CD4-positive, alpha-beta memory T cell (primary cell): ENCODE results near the gene NPFFR1. TPM values are rescaled to one million over a fixed set of nuclear protein-coding genes. Genes with fewer than 3 reads are reported as not detected.
A peak's percentile ranks its signal among the peaks of the same experiment; 100 is the strongest.

ENCODE experiments used
- CTCF ChIA-PET: fragments of 350-600 bp; sonication (Branson Sonifier 250); formaldehyde crosslinking; loops from one replicate; lab custom pipeline; 2021; ENCODE audit warnings: inconsistent platforms; ENCODE audit not compliant: partially characterized antibody; lab: Charles Lee
- POLR2A ChIA-PET: fragments of 350-600 bp; sonication (Branson Sonifier 250); formaldehyde crosslinking; loops from one replicate; lab custom pipeline; 2021; ENCODE audit not compliant: partially characterized antibody; lab: Charles Lee
- DNase-seq, 5 donors: peaks; one replicate each; pipeline versions ENCODE4 v3.0.0 to v3.0.0-alpha.2; 2020 to 2022; ENCODE audit warnings: mixed read lengths in 1 of 5
- H3K27ac ChIP-seq: one replicate; pipeline ENCODE4 v1.7.0; 2013; ENCODE audit warnings: low read depth, low read length
- H3K27me3 ChIP-seq: 2 replicates; pipeline ENCODE4 v1.7.0; 2013; ENCODE audit warnings: mild to moderate bottlenecking, low read length, moderate library complexity; ENCODE audit not compliant: insufficient read depth
- H3K36me3 ChIP-seq: 2 replicates; pipeline ENCODE4 v1.7.0; 2013; ENCODE audit warnings: mild to moderate bottlenecking, low read length, moderate library complexity; ENCODE audit not compliant: insufficient read depth
- H3K4me1 ChIP-seq: 2 replicates; pipeline ENCODE4 v1.7.0; 2013; ENCODE audit warnings: mild to moderate bottlenecking, low read length, moderate library complexity; ENCODE audit not compliant: insufficient read depth
- H3K4me3 ChIP-seq, 2 donors: one replicate each; pipeline ENCODE4 v1.7.0; 2013; ENCODE audit warnings: low read length in 2 of 2, mild to moderate bottlenecking in 1 of 2
- H3K9me3 ChIP-seq, 2 donors: one replicate each; pipeline ENCODE4 v1.7.0; 2013; ENCODE audit warnings: low read length in 2 of 2, control low read depth in 1 of 2; ENCODE audit not compliant: control insufficient read depth in 1 of 2
- H3K27ac Mint-ChIP-seq, 7 donors: one replicate each; pipeline ENCODE4 v1.8.0; 2020 to 2021; ENCODE audit warnings: mixed read lengths in 7 of 7, mild to moderate bottlenecking in 6 of 7, inconsistent platforms in 3 of 7, moderate library complexity in 3 of 7
- H3K27me3 Mint-ChIP-seq, 2 donors: one replicate each; pipeline ENCODE4 v1.8.0; 2020 to 2021; ENCODE audit warnings: mixed read lengths in 2 of 2
- H3K36me3 Mint-ChIP-seq, 2 donors: one replicate each; pipeline ENCODE4 v1.8.0; 2020 to 2021; ENCODE audit warnings: mixed read lengths in 2 of 2, inconsistent platforms in 1 of 2, mild to moderate bottlenecking in 1 of 2
- H3K4me1 Mint-ChIP-seq, 4 donors: one replicate each; pipeline ENCODE4 v1.8.0; 2020 to 2021; ENCODE audit warnings: mixed read lengths in 4 of 4, mild to moderate bottlenecking in 1 of 4
- H3K4me3 Mint-ChIP-seq, 8 donors: one replicate each; pipeline ENCODE4 v1.8.0; 2020 to 2021; ENCODE audit warnings: mixed read lengths in 8 of 8, mild to moderate bottlenecking in 7 of 8, moderate library complexity in 6 of 8, inconsistent platforms in 3 of 8
- H3K9me3 Mint-ChIP-seq, 8 donors: one replicate each; pipeline ENCODE4 v1.8.0; 2020 to 2021; ENCODE audit warnings: mixed read lengths in 8 of 8, mild to moderate bottlenecking in 5 of 8, inconsistent platforms in 3 of 8, moderate library complexity in 1 of 8
- intact Hi-C: fragments of 100-400 bp; cut with micrococcal nuclease; formaldehyde crosslinking; loops from one replicate; pipeline ENCODE4 v1.15.1; 2023
- polyA plus RNA-seq, 2 donors: library from polyadenylated mRNA; unstranded; fragments of 300-500 nt; fragmentation: Illumina TruSeq; gene quantifications; one replicate each; pipeline ENCODE4 v1.2.3, GENCODE V29; 2021
- total RNA-seq, 2 experiments: library from RNA; stranded (reverse); gene quantifications; one replicate each; pipeline ENCODE4 v1.2.3, GENCODE V29; 2021

The NPFFR1 gene
- total and polyA plus RNA-seq, 4 experiments from 2014 or later, result not detected

DNA sequence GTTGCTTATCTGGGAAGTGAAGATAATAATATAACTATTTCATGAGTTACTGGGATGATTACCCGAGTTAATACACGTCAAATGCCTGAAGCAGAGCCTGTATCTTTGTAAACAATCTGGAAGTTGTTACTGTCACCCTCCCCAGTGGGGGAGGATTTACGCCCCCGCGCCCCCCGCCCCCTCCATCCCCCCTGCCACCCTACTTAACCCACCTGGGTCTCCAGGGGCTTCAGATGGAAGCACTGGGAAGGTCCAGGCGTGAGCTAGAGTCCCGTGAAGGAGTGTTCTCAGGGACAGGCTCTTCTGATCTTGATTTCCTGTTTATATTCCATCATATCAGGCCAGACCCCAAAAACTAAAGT, 49.9 kb downstream of the NPFFR1 start:
- Histone ChIP-seq H3K4me1 (peaks cover 15% of the 10 kb centered on the region), H3K36me3 (peaks cover 4% of the 10 kb centered on the region), H3K27me3 (no peaks in the 10 kb centered on the region), H3K9me3 (no peaks in the 10 kb centered on the region), H3K27ac (peak overlapping the region; percentile 82), H3K4me3 (peak overlapping the region; percentile 37 to 77)
- H3K4me3 Mint-ChIP-seq, result peak overlapping the region; percentile 87 to 94 (median 91)
- ChIA-PET POLR2A (interaction anchor here (0.6 to 3.0 kb wide), 6 partner anchors 11 to 244 kb away, joined by 3 to 31 read pairs (median 12); partner anchors contain the start of genes EIF4EBP2 and SAR1A), CTCF (interaction anchor here (1.0 to 6.0 kb wide), 5 partner anchors 12 to 131 kb away, joined by 3 to 82 read pairs (median 8); partner anchors contain the start of gene TYSND1)
- peaks cover 0 to 12% of the 10 kb centered on the region in 2 donors for H3K36me3 Mint-ChIP-seq
- H3K27ac Mint-ChIP-seq, result peak overlapping the region; percentile 88 to 97 (median 96)
- H3K27me3 Mint-ChIP-seq, result peaks cover 0 to 1% of the 10 kb centered on the region in 2 donors
- peaks cover 0 to 2% (median 0%) of the 10 kb centered on the region in 8 donors for H3K9me3 Mint-ChIP-seq
- intact Hi-C loops, result loop anchor here (1.0 to 2.0 kb wide), 5 partner anchors 64 to 243 kb away; partner anchors contain the start of genes EIF4EBP2, LRRC20, SAR1A and TYSND1
- no peak for DNase-seq
- peaks cover 9 to 36% (median 24%) of the 10 kb centered on the region in 4 donors for H3K4me1 Mint-ChIP-seq

DNA sequence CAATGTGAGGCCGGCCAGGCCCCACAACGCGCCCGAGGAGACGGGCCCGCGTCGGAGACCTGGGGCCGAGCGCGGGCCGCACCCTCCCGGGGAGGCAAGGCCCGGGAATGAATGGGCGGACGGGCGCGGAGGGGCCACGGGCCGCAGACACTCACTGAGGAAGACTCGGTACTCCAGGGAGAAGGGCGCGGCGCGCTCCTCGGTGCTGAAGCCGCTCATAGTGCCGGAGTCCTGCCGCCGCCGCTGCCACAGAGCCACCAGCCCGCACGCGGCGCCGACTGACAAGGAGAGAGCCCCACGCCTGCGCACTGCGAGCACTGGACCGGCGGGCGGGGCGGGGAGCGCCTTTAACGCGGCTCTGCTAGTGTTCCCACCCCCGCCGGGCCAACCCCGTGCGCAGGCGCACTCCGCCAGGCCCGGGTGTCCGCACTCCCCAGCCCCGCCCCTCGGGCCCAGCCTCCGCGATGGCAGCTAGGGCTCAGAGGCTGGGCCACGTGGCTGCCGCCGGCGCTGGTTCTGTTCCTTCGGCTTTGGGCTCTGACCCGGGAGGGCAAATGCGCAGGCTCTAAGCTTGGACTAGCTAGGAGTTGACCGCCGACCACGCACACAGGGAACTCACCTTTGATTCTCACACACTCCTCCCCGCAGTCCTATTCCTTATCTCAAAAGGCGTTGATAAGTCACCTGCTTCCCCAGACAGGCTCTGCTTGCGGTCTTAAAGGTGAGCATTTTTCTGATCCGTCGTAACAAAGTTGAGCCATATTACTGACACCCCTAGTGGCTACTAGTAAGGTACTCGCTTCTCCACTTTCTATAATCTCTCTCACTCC, 50.5 kb downstream of the NPFFR1 start, which contains the start of gene PPA1:
TSS of gene PPA1 (minus strand) at position 321 of the 830 bp plus-strand sequence. CDS start at position 219, 102 bp downstream.
- Histone ChIP-seq H3K9me3 (no peaks in the 10 kb centered on the region), H3K4me3 (peak within 1 kb of the TSS; percentile 67 to 77), H3K4me1 (peaks cover 20% of the 10 kb centered on the region), H3K27ac (peak within 1 kb of the TSS; percentile 82), H3K27me3 (no peaks in the 10 kb centered on the region), H3K36me3 (peaks cover 4% of the 10 kb centered on the region)
- ChIA-PET POLR2A (interaction anchor here (0.6 to 3.0 kb wide), 10 partner anchors 11 to 1484 kb away, joined by 3 to 31 read pairs (median 5); partner anchors contain the start of genes EIF4EBP2, SAR1A and TYSND1), CTCF (interaction anchor here (1.0 to 6.0 kb wide), 8 partner anchors 11 to 131 kb away, joined by 3 to 82 read pairs (median 4); partner anchors contain the start of gene TYSND1)
- DNase-seq, result peak; percentile 98 to 100 (median 99)
- Mint-ChIP-seq H3K36me3 (peaks cover 3 to 18% of the 10 kb centered on the region in 2 donors), H3K4me3 (peak within 1 kb of the TSS; percentile 89 to 94 (median 91)), H3K27me3 (peaks cover 0 to 1% of the 10 kb centered on the region in 2 donors), H3K9me3 (peaks cover 0 to 2% (median 0%) of the 10 kb centered on the region in 8 donors), H3K27ac (peak within 1 kb of the TSS; percentile 88 to 97 (median 96)), H3K4me1 (peaks cover 14 to 42% (median 29%) of the 10 kb centered on the region in 4 donors)
- intact Hi-C loops, result loop anchor here (1.0 to 2.0 kb wide), 5 partner anchors 63 to 243 kb away; partner anchors contain the start of genes EIF4EBP2, LRRC20, SAR1A and TYSND1

DNA sequence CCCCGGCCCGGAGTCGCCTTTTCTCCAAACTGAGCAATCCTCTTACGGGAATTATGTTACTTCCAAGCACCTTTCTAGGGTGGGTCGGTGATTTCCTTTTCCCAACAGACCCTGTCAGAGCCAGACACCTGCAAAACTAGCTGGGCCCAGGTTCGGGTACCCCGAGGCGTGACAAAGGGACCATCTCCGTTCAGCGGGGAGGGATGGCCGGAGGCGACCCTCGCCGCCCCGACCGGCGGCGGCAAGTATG, 51.0 kb downstream of the NPFFR1 start:
- Mint-ChIP-seq H3K4me1 (peaks cover 17 to 47% (median 30%) of the 10 kb centered on the region in 4 donors), H3K4me3 (peak overlapping the region; percentile 81 to 94 (median 90)), H3K27me3 (peaks cover 0 to 1% of the 10 kb centered on the region in 2 donors), H3K27ac (peak overlapping the region; percentile 68 to 95 (median 87)), H3K9me3 (peaks cover 0 to 2% (median 0%) of the 10 kb centered on the region in 8 donors), H3K36me3 (peaks cover 3 to 23% of the 10 kb centered on the region in 2 donors)
- ChIA-PET POLR2A (interaction anchor here (0.8 to 3.0 kb wide), 8 partner anchors 10 to 1484 kb away, joined by 3 to 31 read pairs (median 12); partner anchors contain the start of genes EIF4EBP2, SAR1A and TYSND1), CTCF (interaction anchor here (1.0 to 6.0 kb wide), 11 partner anchors 11 to 172 kb away, joined by 3 to 82 read pairs (median 4); partner anchors contain the start of genes EIF4EBP2 and TYSND1)
- peak overlapping the region; percentile 82 for H3K27ac ChIP-seq
- H3K36me3 ChIP-seq, result peaks cover 4% of the 10 kb centered on the region
- intact Hi-C loops, result loop anchor here (1.0 to 2.0 kb wide), 5 partner anchors 62 to 244 kb away; partner anchors contain the start of genes EIF4EBP2, LRRC20, SAR1A and TYSND1
- peak overlapping the region; percentile 67 to 77 for H3K4me3 ChIP-seq
- H3K9me3 ChIP-seq, result no peaks in the 10 kb centered on the region
- no peaks in the 10 kb centered on the region for H3K27me3 ChIP-seq
- peaks cover 25% of the 10 kb centered on the region for H3K4me1 ChIP-seq
- DNase-seq, result peak in 1 of 5 donors; percentile 38

DNA sequence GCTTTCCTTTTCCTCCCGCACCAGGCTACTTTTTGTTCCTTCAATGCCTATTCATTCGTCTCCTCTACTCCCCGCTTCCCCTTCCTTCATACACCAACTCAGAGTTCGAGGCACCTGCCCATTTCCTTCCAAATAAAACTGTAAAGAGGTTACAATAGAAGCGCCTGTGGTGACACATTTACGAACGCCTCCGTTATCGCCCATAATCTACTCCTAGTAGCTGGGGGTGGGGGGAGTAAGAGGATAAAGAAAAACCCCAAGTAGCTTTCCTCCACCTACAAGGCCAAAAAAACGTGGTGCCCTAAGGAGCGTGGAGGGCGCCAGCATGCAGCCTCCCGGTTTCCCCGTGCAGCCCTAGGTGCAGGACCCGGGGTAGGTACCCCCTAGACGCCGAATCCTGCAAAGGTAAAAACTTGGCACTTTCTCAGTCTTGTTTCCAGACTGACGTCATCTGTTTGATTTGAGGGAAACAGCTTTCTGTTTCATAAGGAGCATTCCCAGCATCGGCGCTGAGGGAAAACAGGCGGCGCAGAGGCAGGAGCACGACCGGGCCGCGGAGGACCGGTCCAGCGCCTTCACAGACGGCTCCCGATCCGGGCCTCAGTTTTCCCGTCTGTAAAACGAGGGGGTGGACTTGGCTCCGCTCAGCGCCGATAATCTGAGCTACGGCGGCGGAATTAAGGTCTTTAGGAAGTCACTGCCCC, 51.5 kb downstream of the NPFFR1 start:
- Mint-ChIP-seq H3K9me3 (peaks cover 0 to 2% (median 0%) of the 10 kb centered on the region in 8 donors), H3K27ac (peak overlapping the region; percentile 68 to 95 (median 87)), H3K36me3 (peaks cover 3 to 23% of the 10 kb centered on the region in 2 donors), H3K4me3 (peak overlapping the region; percentile 81 to 94 (median 90)), H3K27me3 (peaks cover 0 to 1% of the 10 kb centered on the region in 2 donors), H3K4me1 (peaks cover 17 to 48% (median 30%) of the 10 kb centered on the region in 4 donors)
- intact Hi-C loops, result loop anchor here (2.0 kb wide), 1 partner anchor 244 kb away; no protein-coding TSS in a partner anchor
- Histone ChIP-seq H3K27me3 (no peaks in the 10 kb centered on the region), H3K27ac (peak overlapping the region; percentile 82), H3K9me3 (no peaks in the 10 kb centered on the region), H3K36me3 (peaks cover 4% of the 10 kb centered on the region), H3K4me3 (peak overlapping the region; percentile 67 to 77), H3K4me1 (peaks cover 29% of the 10 kb centered on the region)
- POLR2A ChIA-PET, result interaction anchor here (0.8 to 3.0 kb wide), 9 partner anchors 10 to 1485 kb away, joined by 3 to 31 read pairs (median 6); partner anchors contain the start of genes EIF4EBP2, SAR1A and TYSND1
- DNase-seq, result peak; percentile 39 to 80 (median 48)
- CTCF ChIA-PET, result interaction anchor here (0.9 to 6.0 kb wide), 10 partner anchors 10 to 172 kb away, joined by 3 to 82 read pairs (median 4); partner anchors contain the start of genes EIF4EBP2 and TYSND1

DNA sequence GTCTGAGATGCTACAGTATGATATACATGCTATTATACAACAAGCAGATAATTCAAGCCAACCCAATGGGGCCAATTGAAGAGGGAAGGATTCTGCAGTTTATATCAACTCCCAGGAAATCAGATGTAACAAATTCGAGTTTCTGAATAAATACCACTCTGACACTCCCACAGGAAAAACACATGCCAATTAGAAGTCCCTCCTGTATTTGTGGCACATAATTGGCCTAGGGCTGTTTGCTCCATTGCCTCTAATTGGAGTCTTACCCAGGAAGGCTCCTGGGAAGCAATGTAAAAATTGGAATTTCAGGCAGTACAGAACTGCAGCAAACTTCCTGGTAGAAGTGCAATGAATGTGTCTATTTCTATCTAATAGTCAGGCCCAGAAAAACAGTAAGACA, 55.3 kb downstream of the NPFFR1 start:
- ChIA-PET CTCF (interaction anchor here (1.6 to 5.6 kb wide), 3 partner anchors 9 to 136 kb away, joined by 3 to 37 read pairs (median 4); partner anchors contain the start of gene TYSND1), POLR2A (no interaction called here)
- Mint-ChIP-seq H3K4me1 (peaks cover 16 to 58% (median 36%) of the 10 kb centered on the region in 4 donors), H3K27me3 (no peaks in the 10 kb centered on the region), H3K4me3 (peak overlapping the region in 2 of 8 donors; percentile 3 to 15), H3K36me3 (peaks cover 3 to 23% of the 10 kb centered on the region in 2 donors), H3K27ac (peak overlapping the region in 2 of 7 donors; percentile 23 to 31), H3K9me3 (peaks cover 0 to 1% (median 0%) of the 10 kb centered on the region in 8 donors)
- Histone ChIP-seq H3K4me3 (no peak overlapping the region), H3K27me3 (no peaks in the 10 kb centered on the region), H3K27ac (no peak overlapping the region), H3K4me1 (peaks cover 26% of the 10 kb centered on the region), H3K36me3 (peaks cover 4% of the 10 kb centered on the region), H3K9me3 (no peaks in the 10 kb centered on the region)
- no peak for DNase-seq
- intact Hi-C loops, result no loop called here

DNA sequence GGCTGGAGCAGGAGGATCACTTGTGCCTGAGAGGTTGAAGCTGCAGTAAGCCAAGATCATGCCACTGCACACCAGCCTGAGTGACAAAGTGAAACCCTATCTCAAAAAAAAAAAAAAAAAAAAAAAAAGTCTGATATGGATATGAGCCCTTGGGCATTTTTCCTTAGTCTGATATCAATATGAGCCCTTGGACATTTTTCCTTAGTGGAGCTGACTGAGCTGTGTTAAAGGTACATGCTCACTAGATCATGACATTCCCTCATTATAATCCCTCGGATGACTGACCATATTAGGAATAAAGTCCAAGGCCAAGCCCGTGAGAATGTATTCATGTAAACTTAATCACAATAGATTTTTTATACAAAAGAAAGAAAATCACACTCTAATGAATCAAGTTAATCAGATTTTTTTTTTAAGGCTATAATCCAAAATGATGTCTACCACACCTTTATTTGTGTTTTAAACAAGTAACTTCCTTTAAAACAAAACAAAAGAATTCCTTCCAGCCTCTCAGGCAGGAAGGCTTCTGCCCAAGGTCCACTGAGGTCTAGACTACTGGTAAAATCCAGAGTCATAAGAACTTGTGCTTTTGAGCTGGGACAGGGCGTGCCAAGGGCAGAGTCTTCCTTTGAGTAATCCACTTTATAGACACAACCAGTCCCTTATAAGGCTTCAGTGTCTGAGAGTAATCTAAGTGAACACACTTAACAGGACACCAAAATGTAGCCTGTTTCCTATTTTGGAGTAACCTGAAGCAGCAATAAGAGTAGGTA, 56.1 kb downstream of the NPFFR1 start:
- Mint-ChIP-seq H3K9me3 (no peaks in the 10 kb centered on the region), H3K4me3 (no peak overlapping the region), H3K4me1 (peaks cover 17 to 58% (median 38%) of the 10 kb centered on the region in 4 donors), H3K36me3 (peaks cover 3 to 23% of the 10 kb centered on the region in 2 donors), H3K27me3 (no peaks in the 10 kb centered on the region), H3K27ac (no peak overlapping the region)
- intact Hi-C loops, result no loop called here
- ChIA-PET CTCF (interaction anchor here (1.6 to 3.8 kb wide), 3 partner anchors 8 to 138 kb away, joined by 3 to 53 read pairs (median 4); partner anchors contain the start of gene TYSND1), POLR2A (no interaction called here)
- Histone ChIP-seq H3K36me3 (peaks cover 4% of the 10 kb centered on the region), H3K27me3 (no peaks in the 10 kb centered on the region), H3K4me3 (no peak overlapping the region), H3K27ac (no peak overlapping the region), H3K9me3 (no peaks in the 10 kb centered on the region), H3K4me1 (peaks cover 26% of the 10 kb centered on the region)
- no peak for DNase-seq
